NCI-H446 treated with DMSO at 0.1 percent for 48 hours (cell line): ENCODE data around the gene SNAPIN.

ENCODE experiments used
- DNase-seq: peaks from one replicate; lab custom pipeline; 2025; lab: John Stamatoyannopoulos, UW

SNAPIN gene

DNA sequence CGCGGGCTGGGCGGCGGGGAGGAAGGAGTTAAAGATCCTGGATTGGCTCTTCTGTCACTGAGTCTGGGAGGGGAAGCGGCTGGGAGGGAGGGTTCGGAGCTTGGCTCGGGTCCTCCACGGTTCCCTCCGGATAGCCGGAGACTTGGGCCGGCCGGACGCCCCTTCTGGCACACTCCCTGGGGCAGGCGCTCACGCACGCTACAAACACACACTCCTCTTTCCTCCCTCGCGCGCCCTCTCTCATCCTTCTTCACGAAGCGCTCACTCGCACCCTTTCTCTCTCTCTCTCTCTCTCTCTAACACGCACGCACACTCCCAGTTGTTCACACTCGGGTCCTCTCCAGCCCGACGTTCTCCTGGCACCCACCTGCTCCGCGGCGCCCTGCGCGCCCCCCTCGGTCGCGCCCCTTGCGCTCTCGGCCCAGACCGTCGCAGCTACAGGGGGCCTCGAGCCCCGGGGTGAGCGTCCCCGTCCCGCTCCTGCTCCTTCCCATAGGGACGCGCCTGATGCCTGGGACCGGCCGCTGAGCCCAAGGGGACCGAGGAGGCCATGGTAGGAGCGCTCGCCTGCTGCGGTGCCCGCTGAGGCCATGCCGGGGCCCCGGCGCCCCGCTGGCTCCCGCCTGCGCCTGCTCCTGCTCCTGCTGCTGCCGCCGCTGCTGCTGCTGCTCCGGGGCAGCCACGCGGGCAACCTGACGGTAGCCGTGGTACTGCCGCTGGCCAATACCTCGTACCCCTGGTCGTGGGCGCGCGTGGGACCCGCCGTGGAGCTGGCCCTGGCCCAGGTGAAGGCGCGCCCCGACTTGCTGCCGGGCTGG lies 20.2 kb downstream of the SNAPIN start, which contains the start of gene NPR1:
NPR1 (plus strand) TSS at position 170 of the 818 bp plus-strand sequence; CDS start at position 591, 421 bp downstream.
- no peak for DNase-seq

DNA sequence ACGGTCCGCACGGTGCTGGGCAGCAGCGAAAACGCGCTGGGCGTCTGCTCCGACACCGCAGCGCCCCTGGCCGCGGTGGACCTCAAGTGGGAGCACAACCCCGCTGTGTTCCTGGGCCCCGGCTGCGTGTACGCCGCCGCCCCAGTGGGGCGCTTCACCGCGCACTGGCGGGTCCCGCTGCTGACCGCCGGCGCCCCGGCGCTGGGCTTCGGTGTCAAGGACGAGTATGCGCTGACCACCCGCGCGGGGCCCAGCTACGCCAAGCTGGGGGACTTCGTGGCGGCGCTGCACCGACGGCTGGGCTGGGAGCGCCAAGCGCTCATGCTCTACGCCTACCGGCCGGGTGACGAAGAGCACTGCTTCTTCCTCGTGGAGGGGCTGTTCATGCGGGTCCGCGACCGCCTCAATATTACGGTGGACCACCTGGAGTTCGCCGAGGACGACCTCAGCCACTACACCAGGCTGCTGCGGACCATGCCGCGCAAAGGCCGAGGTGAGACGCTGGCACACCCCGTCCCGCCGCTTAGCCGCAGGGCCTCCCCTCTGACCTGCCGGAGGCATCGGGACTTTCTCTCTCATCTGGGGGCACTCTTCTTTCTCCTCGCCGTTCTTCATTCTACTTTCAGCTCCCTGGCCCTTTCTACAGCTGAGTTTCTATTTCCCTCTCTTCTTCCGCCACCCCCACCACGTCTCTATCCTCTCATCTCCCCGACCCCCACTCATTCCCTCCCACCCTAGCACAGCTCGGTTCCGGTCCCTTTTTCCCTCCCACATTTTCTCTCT lies 21.0 kb downstream of the SNAPIN start:
- no peak for DNase-seq

DNA sequence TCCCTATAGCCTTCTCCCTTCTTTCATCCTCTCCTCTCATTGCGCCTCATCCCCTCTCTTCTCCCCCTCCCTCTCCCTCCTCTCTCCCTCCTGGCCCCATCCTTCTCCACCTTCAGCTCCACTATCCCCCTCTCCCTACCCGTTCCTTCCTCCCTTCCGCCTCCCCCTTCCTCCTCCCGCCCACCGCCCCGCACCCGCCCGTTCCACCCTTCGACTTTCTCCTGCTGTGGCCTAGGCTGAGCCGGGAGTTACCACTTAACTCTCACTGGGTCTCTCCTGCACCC lies 21.6 kb downstream of the SNAPIN start:
- no peak for DNase-seq

DNA sequence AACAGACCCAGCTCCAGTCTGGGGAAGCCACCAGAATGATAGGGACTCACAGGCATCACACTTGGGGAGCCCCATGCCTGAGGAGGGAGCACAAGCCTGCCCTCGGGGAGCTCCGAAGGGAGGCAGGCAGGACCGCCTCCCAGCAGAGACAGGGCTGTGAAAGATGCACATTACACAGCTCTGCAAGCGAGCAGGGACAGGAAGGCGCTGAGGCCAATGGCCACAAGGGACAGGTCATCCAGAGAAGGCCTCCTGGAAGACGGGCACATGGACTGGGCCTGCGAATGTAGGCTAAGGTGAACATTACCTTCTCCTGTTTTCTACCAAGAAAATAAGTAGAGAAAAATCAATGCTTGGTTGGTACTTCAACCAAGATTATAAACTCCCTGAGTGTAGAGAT lies 24.2 kb downstream of the SNAPIN start:
- DNase-seq, result no peak

GRCh38 chr1:153683854-153684253 lies 25.4 kb downstream of the SNAPIN start:
- DNase-seq, result no peak

DNA sequence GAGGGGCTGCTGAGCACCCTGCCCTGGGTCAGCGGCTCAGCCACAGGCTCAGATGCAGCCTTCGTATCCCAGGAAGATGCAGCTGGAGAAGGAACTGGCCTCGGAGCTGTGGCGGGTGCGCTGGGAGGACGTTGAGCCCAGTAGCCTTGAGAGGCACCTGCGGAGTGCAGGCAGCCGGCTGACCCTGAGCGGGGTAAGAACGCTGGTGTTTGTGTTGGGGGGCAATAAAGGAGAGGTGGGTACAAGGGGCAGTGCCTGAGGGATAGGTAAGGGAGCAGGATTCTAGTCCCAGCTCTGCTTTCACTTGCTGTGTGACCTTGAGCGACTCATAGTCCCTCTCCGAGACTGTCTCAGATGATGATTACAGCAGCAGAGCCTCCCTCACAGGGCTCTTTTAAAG lies 26.4 kb downstream of the SNAPIN start:
- DNase-seq, result no peak

GRCh38 chr1:153685544-153686340 lies 27.2 kb downstream of the SNAPIN start:
- no peak for DNase-seq

- no peak for DNase-seq
These were observed 29.0 kb downstream of the SNAPIN start for GRCh38 chr1:153687346-153688125.

DNA sequence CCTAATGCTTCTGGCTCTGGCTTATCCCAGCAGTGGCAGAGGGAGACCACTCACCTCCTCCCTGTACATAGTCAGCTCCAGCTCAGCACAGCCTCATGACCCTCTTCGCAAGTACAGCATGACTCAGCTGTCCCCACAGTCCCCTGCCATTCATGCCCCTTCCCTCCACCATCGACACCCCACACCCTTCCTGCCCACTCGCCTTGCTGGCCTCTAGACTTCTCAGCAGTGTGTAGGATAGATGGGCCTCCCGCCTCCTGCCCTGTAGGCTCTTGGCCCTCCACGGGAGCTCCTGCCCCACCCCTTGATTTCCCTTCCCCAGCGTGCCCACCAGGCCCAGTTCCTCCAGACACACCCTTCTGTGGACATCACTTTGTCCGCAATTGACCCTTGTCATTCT lies 29.8 kb downstream of the SNAPIN start:
- DNase-seq, result no peak

DNA sequence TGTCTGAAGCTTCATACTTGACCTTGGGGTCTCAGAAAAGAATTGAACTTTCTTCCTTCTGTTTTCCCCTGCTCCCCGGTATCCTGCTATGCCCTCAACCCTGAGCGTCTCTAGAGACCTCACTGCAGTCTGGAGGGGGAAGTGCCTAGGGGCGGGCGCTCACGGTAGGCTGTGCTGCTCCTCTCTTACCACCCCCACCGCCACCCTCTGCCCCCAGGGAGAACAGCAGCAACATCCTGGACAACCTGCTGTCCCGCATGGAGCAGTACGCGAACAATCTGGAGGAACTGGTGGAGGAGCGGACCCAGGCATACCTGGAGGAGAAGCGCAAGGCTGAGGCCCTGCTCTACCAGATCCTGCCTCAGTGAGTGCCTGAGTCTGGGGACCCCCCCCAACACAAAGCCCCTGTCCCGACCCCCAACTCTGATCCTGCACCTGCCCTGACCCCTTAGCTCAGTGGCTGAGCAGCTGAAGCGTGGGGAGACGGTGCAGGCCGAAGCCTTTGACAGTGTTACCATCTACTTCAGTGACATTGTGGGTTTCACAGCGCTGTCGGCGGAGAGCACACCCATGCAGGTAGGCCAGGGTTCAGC lies 30.3 kb downstream of the SNAPIN start:
- DNase-seq, result no peak

GRCh38 chr1:153693466-153693865 lies 35.0 kb downstream of the SNAPIN start:
- DNase-seq, result no peak

- no peak for DNase-seq
These were observed 38.2 kb downstream of the SNAPIN start for GRCh38 chr1:153696741-153697140.

- DNase-seq, result no peak
These were observed 38.9 kb downstream of the SNAPIN start for GRCh38 chr1:153697191-153698019.

GRCh38 chr1:153698020-153698922 lies 39.8 kb downstream of the SNAPIN start:
- no peak for DNase-seq

DNA sequence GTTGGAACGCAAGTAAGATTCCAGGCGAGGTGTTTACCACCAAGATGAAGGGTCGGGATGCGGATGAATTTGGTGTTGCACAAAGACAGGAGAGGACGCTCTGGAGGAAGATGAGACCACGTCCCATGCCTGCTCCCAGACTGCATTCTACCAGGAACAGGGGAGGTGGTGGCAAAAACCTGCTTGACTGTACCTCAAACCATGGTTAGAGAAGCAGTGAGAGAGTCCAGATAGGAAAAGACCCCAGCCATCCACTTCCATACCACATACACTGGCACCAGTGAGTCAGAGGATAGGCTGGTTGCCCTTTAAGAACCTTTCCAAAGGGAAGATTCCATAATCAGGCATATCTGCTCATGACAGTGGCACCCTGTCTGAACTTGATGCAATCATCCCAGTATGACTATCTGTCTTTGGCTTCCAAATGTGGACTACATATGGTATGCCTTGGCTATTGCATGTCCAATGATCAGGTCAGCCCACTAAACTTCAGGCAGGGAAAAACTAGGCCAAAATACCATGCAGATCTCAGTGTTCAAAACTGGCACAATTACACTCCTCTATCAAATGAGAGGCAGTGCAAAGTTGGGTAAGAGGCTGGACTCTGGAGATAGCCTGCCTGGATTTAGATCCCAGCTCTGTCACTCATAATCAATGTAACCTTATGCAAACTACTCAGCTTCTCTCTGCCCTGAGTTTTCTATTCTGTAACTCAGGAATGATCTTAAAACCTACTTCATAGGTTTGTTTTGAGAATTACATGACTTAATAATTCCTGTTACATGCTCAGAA lies 40.6 kb downstream of the SNAPIN start:
- DNase-seq, result no peak

GRCh38 chr1:153699768-153700167 lies 41.3 kb downstream of the SNAPIN start:
- no peak for DNase-seq

GRCh38 chr1:153705484-153705883 lies 47.0 kb downstream of the SNAPIN start:
- DNase-seq, result no peak

DNA sequence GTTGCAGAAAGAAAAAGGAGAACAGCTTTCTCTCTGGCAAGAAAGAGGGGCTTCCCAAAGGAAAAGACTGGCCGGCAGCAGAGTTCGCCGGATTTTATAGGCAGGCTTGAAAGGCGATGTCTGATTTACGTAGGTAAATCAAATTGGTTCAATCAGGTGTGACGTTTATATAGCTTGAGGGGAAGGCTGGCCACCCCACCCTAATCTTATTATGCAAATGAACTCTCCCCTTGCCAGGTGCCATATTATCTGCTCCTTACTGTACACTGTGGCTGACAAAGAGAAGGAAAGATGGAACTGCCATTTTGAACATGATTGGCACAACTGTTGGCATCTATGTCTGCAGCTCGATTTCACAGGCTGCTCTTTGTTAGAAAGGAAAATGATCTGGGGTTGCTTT lies 52.5 kb downstream of the SNAPIN start:
- DNase-seq, result no peak
